Stimulated activated CD8-positive, alpha-beta memory T cell treated with anti-CD3 and anti-CD28 coated beads, Interleukin-7, amount 100 ng/mL, for 48 hours (primary cell): ENCODE measurements around the gene VAC14.

Experiments
- DNase-seq, 2 donors: peaks; one replicate each; pipeline ENCODE4 v3.0.0-alpha.2; 2020; ENCODE audit warnings: low read depth in 1 of 2; ENCODE audit errors: extremely low read depth in 1 of 2

VAC14 gene

DNA sequence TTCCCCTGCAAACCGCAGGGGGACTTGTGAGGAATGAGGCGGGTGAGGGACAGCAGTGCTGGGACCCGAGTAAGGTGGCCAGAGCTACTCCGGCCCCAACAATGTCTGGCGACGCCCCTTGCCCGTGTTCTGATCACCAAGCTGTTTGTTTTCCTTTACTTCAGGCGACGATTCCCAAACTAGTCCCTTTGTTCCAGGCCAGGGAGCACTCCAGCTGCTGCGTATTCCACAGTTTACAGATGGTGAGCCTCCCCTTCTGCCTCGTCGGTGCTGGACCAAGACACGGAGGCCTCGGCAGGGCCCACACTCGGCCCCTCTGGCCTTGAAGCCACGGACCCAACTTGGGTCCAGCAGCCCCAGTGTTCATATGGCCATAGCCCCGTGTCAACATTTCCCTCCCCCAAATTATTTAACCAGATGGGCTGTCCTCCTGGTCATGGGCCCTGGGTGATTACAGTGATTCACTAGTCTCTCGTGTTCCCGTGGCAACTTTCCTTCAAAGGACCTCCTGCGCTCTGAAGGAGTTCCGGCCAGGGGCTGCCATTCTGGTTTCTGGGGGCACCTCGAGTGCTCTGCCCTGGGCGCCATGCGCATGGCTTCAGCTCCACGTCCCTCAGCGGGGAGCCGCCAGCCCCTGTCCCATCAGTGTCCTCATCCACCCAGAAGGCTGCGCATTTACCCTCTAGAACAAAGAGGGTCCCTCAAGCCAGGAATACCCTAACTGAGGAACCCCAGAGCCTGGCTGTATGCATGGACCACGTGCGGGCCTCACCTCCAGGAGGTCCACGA lies 90.3 kb downstream of the VAC14 start:
- no peak for DNase-seq

- no peak for DNase-seq
These were observed 91.0 kb downstream of the VAC14 start for GRCh38 chr16:70709942-70710341.

DNA sequence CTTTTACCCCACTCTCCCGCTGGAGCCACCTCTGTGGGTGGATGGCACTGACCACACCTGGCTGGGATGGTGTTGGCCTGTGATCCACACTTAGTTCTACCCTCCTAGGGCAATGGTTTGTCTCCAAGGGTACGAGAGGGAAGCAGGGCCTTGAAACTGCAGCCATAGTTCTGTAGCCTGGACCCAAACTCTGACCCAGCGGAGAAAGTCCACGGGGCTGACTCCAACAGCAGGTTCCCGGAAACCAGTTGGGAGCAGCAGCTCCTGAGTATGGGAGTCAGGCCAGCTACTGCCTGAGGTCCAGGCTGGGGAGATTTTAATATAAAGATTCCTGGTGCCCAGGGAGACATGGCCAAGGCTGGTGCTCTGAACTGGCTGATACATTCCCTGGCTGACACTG lies 91.5 kb downstream of the VAC14 start:
- DNase-seq = no peak

- DNase-seq = no peak
These were observed 92.4 kb downstream of the VAC14 start for GRCh38 chr16:70708366-70709246.

DNA sequence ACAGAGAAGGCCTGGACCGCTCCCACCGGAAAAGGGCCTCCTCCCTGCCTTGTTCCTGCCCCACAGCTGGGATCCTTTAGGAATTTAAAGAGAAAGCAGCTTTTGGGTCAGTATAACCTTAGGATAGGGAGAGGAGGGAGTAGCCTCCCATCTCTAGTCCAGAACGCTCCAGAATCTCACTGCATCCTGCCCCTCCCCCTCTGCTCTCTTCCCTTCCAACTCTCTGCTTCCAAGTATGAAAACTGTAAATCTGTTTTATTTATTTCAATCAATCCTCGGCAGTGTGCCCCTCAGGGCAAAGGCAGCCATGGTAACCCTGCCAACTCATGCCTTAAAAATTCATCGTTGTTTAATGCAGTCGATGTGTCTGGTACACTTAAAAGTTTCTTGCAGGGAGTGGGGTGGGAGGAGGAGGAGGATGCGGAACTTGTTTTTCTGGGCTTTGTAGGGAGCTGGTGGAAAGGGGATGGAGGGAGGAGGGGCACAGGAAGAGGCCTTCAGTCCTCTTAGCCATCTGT lies 94.0 kb downstream of the VAC14 start:
- no peak for DNase-seq

DNA sequence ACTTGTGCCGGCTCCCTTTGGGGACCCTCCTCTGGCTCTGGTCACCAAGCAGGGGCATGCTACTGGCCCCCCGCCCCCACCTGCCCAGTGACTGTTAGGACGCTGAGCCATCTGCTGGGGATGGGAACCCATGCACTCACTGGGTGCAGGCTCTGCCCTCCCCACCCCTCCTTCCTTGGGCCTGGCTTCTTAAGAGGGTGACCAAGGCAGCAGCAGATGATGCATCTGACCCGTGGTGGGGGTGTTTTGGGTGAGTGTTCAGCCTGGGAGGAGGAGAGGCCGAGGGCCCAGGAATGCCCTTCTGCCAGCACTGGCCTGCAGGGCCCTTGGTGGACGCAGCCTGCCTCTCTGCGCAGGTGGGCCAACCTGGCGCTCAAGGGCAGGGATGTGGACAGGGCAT lies 95.9 kb downstream of the VAC14 start:
- no peak for DNase-seq

DNA sequence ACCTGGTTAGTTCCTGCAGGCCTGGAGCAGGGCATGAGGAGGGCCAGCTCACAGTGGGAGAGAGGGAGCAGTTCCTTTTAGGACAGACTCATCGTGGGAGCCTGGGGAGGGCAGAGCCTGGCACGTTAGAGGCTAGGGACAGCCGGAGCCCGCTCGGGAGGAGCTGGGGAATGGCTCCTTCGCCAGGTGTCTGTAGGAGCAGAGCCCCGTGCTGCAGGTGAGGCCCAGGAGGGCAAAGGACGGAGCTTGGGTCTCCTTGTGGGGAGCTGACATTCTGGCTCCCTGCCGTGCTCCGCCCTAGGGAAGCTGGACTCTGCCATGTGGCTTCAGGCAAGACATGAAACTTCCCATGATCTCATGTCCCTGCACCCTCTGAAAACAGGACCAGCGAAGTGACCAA lies 96.4 kb downstream of the VAC14 start:
- DNase-seq = no peak

DNA sequence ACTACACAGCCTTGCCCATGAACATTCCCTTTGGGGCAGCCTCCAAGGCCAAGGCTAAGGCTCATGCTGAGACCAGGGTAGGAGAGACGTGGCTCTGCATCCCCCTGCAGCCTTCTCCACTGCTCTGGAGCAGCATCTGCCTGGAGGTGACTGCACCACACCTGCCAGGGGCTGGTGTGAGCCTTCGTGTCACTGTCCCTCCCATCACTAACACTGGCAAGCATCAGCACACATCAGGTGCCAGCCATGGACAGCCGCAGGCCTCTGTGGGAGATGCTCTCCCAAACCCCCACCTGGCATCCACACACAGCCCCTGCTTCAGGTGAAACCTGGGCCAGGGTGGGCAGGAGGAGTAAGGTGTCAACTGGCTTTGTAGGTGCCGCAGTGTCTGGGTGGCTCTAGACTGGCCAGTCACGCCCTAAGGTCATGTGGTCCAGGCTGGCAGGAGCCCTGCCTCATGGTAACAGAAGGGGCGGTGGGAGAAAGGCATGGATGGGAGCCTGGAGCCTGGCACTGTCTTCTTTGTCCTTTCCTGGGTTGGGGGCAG lies 97.0 kb downstream of the VAC14 start:
- no peak for DNase-seq

GRCh38 chr16:70703041-70703834 lies 97.7 kb downstream of the VAC14 start:
- no peak for DNase-seq

- no peak for DNase-seq
These were observed 98.3 kb downstream of the VAC14 start for GRCh38 chr16:70702624-70703023.

GRCh38 chr16:70701998-70702397 lies 99.0 kb downstream of the VAC14 start:
- DNase-seq = no peak

DNA sequence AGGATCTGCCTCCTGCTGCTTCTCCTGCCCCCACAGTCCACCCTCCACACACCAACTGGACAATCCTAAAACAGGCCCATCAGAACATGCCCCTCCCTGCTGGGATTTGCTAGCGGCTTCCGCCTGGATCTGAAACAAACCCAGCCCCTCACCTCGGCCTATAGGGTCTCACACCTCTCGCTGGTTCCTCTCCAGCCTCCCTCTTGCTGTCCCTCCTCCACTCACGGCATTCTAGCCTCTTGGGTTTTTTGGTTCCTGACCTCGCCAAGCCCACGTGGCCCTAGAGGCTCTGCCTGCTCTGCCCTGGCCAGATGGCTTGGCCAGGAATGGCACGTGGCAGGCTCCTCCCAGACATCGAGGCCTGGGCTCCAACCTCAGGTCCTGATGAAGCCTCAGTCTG lies 99.4 kb downstream of the VAC14 start:
- DNase-seq = no peak

- no peak for DNase-seq
These were observed 99.9 kb downstream of the VAC14 start for GRCh38 chr16:70701036-70701435.

DNA sequence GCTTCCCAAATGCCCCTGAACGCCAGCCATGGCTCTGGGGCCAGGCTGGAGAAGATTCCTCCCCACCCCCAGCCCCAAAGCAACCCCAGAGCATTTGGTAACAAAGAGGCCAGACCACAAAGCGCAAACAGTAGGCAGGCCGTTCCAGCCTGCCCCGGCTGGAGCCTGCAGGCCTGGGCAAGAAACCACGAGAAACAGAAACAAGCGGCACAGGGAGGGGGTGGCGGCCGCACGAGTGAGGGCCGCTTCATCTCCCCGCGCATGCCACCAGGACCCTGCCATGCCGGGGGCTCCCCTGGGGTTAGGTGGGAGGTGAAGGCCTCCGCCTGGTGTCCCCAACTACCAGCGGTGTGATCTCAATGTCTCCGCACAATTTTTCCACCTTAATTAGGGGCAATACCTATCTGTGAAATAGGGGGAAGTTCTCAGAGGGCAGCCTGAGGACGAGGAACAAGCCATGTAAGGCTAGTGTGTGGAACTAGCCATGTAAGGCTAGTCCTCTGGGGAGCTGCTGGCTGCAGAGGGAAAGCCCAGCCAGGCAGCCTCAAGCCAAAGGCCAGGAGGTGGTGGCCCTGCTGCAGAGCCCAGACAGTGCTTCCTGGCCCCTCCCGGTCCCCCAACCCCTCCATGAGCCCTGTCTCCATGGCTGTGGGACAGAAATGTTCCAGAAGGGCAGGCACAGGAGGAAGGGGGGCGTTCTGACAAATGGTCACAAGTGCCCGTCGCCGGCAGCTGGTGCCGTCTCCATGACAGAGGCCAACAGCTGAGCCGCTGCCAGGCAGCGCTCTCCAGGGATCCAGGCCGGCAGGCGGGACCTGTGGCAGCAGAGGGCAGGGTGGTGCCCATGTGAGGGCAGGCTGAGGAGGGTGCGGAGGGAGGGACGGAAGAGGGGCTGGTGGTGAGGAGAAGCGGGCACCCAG lies 100.6 kb downstream of the VAC14 start:
- no peak for DNase-seq

- no peak for DNase-seq
These were observed 101.3 kb downstream of the VAC14 start for GRCh38 chr16:70699696-70700095.

- no peak for DNase-seq
These were observed 102.1 kb downstream of the VAC14 start for GRCh38 chr16:70698901-70699300.

- no peak for DNase-seq
These were observed 103.3 kb downstream of the VAC14 start for GRCh38 chr16:70697594-70698170.

DNA sequence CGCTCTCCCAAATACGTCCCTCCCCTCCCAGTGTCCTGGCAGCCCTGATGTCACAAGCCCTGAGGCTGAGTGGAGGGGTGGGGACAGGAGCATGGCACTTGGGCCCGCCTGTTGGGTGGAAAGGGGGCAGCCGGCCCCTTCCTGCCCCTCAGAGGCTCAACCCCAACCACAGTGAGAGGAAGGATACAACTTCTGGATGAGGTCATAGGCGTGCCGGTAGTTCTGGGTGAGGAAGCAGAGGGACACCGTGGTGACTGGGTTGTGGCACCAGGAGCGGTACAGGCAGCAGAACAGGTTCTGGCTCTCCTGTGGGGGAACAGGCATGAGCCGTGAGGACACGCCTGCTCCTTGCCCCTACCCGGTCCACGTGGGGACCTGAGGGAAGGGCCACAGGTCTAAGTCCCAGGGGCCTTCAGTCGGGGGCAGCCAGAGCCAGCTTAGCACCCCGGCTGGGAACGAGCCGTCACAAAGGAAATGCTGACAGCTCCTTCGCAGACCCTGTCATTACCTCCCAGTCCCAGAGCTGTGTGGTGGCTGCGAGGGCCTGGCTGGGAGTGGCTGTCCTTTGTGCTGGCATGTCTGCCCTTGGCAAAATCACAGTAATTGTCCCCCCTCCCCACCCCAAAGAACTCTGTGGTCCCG lies 103.9 kb downstream of the VAC14 start:
- peak in 1 of 2 donors; percentile 21 for DNase-seq

GRCh38 chr16:70696355-70696754 lies 104.6 kb downstream of the VAC14 start:
- DNase-seq = no peak
